DND-41 (cell line): ENCODE data around the gene CPNE5.

Experiments
- ATAC-seq: fragments of 200-7000 bp; cut with Tn5 transposase; 3 replicates; pipeline ENCODE4 v1.9.1; 2021; ENCODE audit warnings: low read depth; ENCODE audit not compliant: insufficient read depth
- DNase-seq: peaks from one replicate; pipeline ENCODE4 v3.0.0-alpha.2; 2020
- H2AFZ ChIP-seq: 2 replicates; pipeline ENCODE4 v1.6.0; 2012; ENCODE audit warnings: low read depth, low read length
- H3K27ac ChIP-seq: 2 replicates; pipeline ENCODE4 v1.5.1; 2012; ENCODE audit warnings: low read length, inconsistent platforms
- H3K27me3 ChIP-seq: fragments of 200-600 bp; sonication (generic); 2 replicates; pipeline ENCODE4 v1.6.0; 2012; ENCODE audit warnings: low read length, mild to moderate bottlenecking, inconsistent platforms; ENCODE audit not compliant: insufficient read depth, poor library complexity
- H3K36me3 ChIP-seq: 2 replicates; pipeline ENCODE4 v1.5.1; 2012; ENCODE audit warnings: low read length, inconsistent platforms; ENCODE audit not compliant: insufficient read depth
- H3K4me1 ChIP-seq: 2 replicates; pipeline ENCODE4 v1.5.1; 2012; ENCODE audit warnings: mild to moderate bottlenecking, low read length; ENCODE audit not compliant: insufficient read depth
- H3K4me2 ChIP-seq: 2 replicates; pipeline ENCODE4 v1.6.0; 2012; ENCODE audit warnings: mild to moderate bottlenecking, moderate library complexity, low read length, inconsistent platforms; ENCODE audit not compliant: insufficient read depth
- H3K4me3 ChIP-seq, 2 experiments: fragments of 200-600 bp in 1 of 2; shearing (Covaris generic) in 1 of 2; 2 replicates each; pipeline ENCODE4 v1.5.1; 2012 to 2016; ENCODE audit warnings: inconsistent platforms in 2 of 2, low read length in 2 of 2, mild to moderate bottlenecking in 2 of 2, low read depth in 1 of 2, moderate library complexity in 1 of 2
- H3K79me2 ChIP-seq: 2 replicates; pipeline ENCODE4 v1.6.0; 2012; ENCODE audit warnings: low read length, inconsistent platforms; ENCODE audit not compliant: insufficient read depth
- H3K9ac ChIP-seq: 2 replicates; pipeline ENCODE4 v1.6.0; 2012; ENCODE audit warnings: low read depth, mild to moderate bottlenecking, inconsistent platforms, low read length, moderate library complexity
- H3K9me3 ChIP-seq: 2 replicates; pipeline ENCODE4 v1.5.1; 2012; ENCODE audit warnings: low read length, moderate library complexity, mild to moderate bottlenecking, inconsistent platforms; ENCODE audit not compliant: insufficient read depth, severe bottlenecking
- H4K20me1 ChIP-seq: 2 replicates; pipeline ENCODE4 v1.6.0; 2012; ENCODE audit warnings: low read length; ENCODE audit not compliant: insufficient read depth
- EZH2 ChIP-seq: IDR thresholded peaks from 3 replicates; pipeline ENCODE4 v1.6.1; 2012; ENCODE audit warnings: borderline replicate concordance, low read depth, mild to moderate bottlenecking, moderate library complexity, low read length, inconsistent platforms; ENCODE audit not compliant: severe bottlenecking
- TF ChIP-seq, protein P1 (sequence below): IDR thresholded peaks from 2 replicates; pipeline ENCODE4 v1.5.1; 2012; ENCODE audit warnings: borderline replicate concordance, low read length, moderate library complexity, mild to moderate bottlenecking; ENCODE audit not compliant: poor library complexity, severe bottlenecking; ENCODE audit errors: extremely low read depth

Gene CPNE5

DNA sequence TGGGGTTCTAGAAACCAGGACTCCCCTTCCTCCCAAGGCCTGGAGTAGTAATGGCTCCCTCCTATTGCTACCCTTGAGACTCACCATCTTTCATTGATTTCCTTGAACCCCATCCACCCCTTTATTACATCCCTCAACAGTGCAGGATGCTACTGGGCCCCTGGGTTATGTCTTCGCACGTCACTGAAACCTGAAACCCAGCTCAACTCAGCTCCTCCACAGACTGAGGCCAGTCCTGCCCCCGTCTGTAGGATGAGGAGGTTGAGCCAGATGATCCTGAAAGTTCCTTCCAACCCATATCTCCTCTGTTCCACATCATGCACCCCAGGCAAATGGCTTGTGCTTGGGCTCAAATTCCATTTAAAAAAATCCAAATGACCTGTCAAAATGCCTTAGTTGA is 21.4 kb downstream of the CPNE5 start:
- H4K20me1 ChIP-seq: no peaks in the 10 kb centered on the region
- no peaks in the 10 kb centered on the region for H3K79me2 ChIP-seq
- no peak overlapping the region for H3K9ac ChIP-seq
- H3K27me3 ChIP-seq: no peaks in the 10 kb centered on the region
- no peak overlapping the region for H3K27ac ChIP-seq
- H3K4me3 ChIP-seq: no peak overlapping the region
- no peaks in the 10 kb centered on the region for H3K36me3 ChIP-seq
- ATAC-seq (no peak), DNase-seq (no peak)
- TF ChIP-seq EZH2: no peak
- TF ChIP-seq, protein P1, sequence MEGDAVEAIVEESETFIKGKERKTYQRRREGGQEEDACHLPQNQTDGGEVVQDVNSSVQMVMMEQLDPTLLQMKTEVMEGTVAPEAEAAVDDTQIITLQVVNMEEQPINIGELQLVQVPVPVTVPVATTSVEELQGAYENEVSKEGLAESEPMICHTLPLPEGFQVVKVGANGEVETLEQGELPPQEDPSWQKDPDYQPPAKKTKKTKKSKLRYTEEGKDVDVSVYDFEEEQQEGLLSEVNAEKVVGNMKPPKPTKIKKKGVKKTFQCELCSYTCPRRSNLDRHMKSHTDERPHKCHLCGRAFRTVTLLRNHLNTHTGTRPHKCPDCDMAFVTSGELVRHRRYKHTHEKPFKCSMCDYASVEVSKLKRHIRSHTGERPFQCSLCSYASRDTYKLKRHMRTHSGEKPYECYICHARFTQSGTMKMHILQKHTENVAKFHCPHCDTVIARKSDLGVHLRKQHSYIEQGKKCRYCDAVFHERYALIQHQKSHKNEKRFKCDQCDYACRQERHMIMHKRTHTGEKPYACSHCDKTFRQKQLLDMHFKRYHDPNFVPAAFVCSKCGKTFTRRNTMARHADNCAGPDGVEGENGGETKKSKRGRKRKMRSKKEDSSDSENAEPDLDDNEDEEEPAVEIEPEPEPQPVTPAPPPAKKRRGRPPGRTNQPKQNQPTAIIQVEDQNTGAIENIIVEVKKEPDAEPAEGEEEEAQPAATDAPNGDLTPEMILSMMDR: no peak
- H2AFZ ChIP-seq: no peak overlapping the region
- H3K4me2 ChIP-seq: no peak overlapping the region
- H3K9me3 ChIP-seq: no peaks in the 10 kb centered on the region
- no peaks in the 10 kb centered on the region for H3K4me1 ChIP-seq

DNA sequence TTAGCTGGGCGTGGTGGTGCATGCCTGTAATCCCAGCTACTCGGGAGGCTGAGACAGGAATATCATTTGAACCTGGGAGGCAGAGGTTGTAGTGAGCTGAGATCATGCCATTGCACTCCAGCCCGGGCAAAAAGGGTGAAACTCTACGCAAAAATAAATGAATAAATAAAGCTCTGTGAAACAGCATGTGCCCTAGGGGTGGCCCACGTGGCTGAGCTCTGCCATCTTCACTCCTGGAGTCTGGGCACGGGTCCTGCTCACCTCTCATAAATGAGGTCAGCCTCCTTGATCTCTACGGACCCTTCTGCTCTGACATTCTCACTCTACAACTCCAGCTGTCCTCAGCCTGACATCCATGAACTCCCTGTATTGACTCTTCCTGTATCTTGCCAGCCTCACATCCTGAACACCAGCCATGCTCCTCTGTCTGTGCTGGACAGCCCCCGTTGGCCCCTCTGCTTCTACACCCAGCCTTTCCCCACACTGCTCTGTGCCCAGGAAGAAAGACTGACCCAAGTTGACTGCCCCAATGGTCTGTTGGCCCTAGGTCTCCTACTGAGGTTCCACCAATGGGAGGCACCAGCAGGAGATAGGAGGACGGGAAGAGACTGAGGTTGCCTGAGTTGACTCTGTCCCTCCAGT is 21.9 kb downstream of the CPNE5 start:
- H3K9me3 ChIP-seq: no peaks in the 10 kb centered on the region
- no peaks in the 10 kb centered on the region for H3K36me3 ChIP-seq
- no peak overlapping the region for H3K9ac ChIP-seq
- no peaks in the 10 kb centered on the region for H3K4me1 ChIP-seq
- H3K4me3 ChIP-seq: no peak overlapping the region
- H3K27me3 ChIP-seq: no peaks in the 10 kb centered on the region
- H3K4me2 ChIP-seq: no peak overlapping the region
- TF ChIP-seq, protein P1: no peak
- no peak for TF ChIP-seq EZH2
- H3K79me2 ChIP-seq: no peaks in the 10 kb centered on the region
- no peak overlapping the region for H2AFZ ChIP-seq
- ATAC-seq (no peak), DNase-seq (no peak)
- H3K27ac ChIP-seq: no peak overlapping the region
- no peaks in the 10 kb centered on the region for H4K20me1 ChIP-seq

DNA sequence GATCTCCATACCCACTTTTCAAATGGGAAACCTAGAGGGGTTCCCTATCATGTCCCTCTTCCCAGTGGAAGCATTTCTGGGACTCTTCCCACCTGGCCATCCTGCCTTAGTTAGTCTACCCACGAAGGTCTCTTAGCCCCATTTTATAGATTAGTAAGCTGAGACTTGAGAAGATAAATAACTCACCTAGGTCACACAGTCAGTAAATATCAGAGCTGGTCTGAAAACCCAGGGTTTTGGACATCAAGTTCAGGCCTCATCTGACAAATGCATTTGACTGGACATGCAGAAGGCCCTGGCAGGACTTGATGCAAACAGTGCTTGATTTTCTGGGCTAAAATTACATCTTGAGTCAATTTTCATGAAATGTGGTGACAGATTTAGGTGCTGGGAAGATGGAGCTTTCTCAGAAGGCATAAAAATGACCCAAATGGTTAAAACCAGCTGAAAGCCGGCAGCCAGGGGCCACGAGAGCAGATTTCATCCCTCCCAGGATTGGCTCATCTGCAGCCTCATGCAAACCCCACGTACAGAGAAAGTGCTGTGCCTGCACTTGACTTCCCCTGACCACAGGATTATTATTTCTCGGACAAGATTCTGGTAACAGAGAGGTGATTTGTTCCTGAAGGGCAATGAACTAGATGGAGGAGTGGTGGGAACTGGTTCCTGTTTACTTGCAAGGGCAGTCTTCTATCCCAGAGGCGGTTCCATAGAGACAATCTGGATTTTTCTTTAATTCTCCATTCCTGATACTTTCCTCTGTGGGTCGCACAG is 23.1 kb downstream of the CPNE5 start:
- H3K4me2 ChIP-seq: no peak overlapping the region

More for the DNA sequence above, 23.1 kb downstream of the CPNE5 start:
- DNase-seq (no peak), ATAC-seq (no peak)
- Histone ChIP-seq H3K9me3 (no peaks in the 10 kb centered on the region), H2AFZ (no peak overlapping the region), H3K4me1 (no peaks in the 10 kb centered on the region), H4K20me1 (no peaks in the 10 kb centered on the region), H3K9ac (no peak overlapping the region), H3K36me3 (no peaks in the 10 kb centered on the region), H3K4me3 (no peak overlapping the region), H3K27me3 (no peaks in the 10 kb centered on the region), H3K27ac (no peak overlapping the region), H3K79me2 (no peaks in the 10 kb centered on the region)
- TF ChIP-seq, protein P1: no peak
- TF ChIP-seq EZH2: no peak
